Kidney (tissue), 14 donors: ENCODE data around the gene NDUFA8. TPM values are rescaled to one million over a fixed set of nuclear protein-coding genes. Genes with fewer than 3 reads are reported as not detected.

ENCODE experiments used
- DNase-seq, 5 donors: peaks; one replicate each; pipeline ENCODE4 v3.0.0-alpha.2; 2013 to 2020
- FAIRE-seq: peaks from 2 replicates; lab custom pipeline; 2012; peaks lifted over from hg19 to GRCh38; lab: Jason Lieb, UNC
- H3K27ac ChIP-seq, 2 donors: one replicate each; pipeline ENCODE4 v1.7.0; 2013; ENCODE audit warnings: low read depth in 2 of 2, low read length in 2 of 2, inconsistent platforms in 1 of 2
- H3K27me3 ChIP-seq: one replicate; pipeline ENCODE4 v1.7.1; 2013; ENCODE audit warnings: low read length, inconsistent platforms; ENCODE audit not compliant: control insufficient read depth, insufficient read depth
- H3K36me3 ChIP-seq, 3 donors: one replicate each; pipeline versions ENCODE4 v1.7.0 to v1.7.1; 2013; ENCODE audit warnings: low read length in 3 of 3, control low read depth in 1 of 3, inconsistent platforms in 1 of 3; ENCODE audit not compliant: insufficient read depth in 3 of 3, control insufficient read depth in 2 of 3
- H3K4me1 ChIP-seq, 3 donors: one replicate each; pipeline versions ENCODE4 v1.7.0 to v1.7.1; 2013; ENCODE audit warnings: low read length in 3 of 3, inconsistent platforms in 1 of 3, low read depth in 1 of 3; ENCODE audit not compliant: control insufficient read depth in 2 of 3, insufficient read depth in 2 of 3
- H3K4me3 ChIP-seq, 3 donors: one replicate each; pipeline versions ENCODE4 v1.7.0 to v1.8.1; 2013; ENCODE audit warnings: low read length in 3 of 3, control low read depth in 1 of 3, inconsistent platforms in 1 of 3
- H3K9ac ChIP-seq, 3 donors: one replicate each; pipeline versions ENCODE4 v1.7.0 to v1.7.1; 2013; ENCODE audit warnings: low read length in 3 of 3, control low read depth in 1 of 3, inconsistent platforms in 1 of 3
- H3K9me3 ChIP-seq, 3 donors: one replicate each; pipeline versions ENCODE4 v1.7.0 to v1.7.1; 2013; ENCODE audit warnings: low read length in 3 of 3, control low read depth in 1 of 3, inconsistent platforms in 1 of 3; ENCODE audit not compliant: control insufficient read depth in 2 of 3, insufficient read depth in 1 of 3
- CTCF ChIP-seq: IDR thresholded peaks from 3 replicates; pipeline ENCODE4 v1.5.1; 2012; ENCODE audit warnings: mild to moderate bottlenecking, moderate library complexity, borderline replicate concordance; ENCODE audit not compliant: insufficient read depth; ENCODE audit errors: extremely low read depth
- intact Hi-C: fragments of 100-400 bp; cut with DNase I; formaldehyde crosslinking; loops from one replicate; pipeline ENCODE4 v1.11.1; 2022
- polyA plus RNA-seq: library from polyadenylated mRNA; stranded (reverse); fragments of 350-450 nt; fragmentation: Illumina TruSeq; extraction: RNeasy Lipid Tissue Mini Kit (QIAGEN cat#74804); gene quantifications from one replicate; pipeline ENCODE4 v1.2.3, GENCODE V29; 2014; ENCODE audit warnings: low read depth, low replicate concordance; ENCODE audit not compliant: insufficient read depth
- total RNA-seq: library from RNA; stranded (reverse); fragmentation: NEBNext Ultra II Directional; extraction: Animal tissue kit (Norgen Biotek cat#: 25700); gene quantifications from one replicate; pipeline ENCODE4 v1.2.1, GENCODE V29; 2021
- donor health status: control.
- donor health status: control.
- donor health status: control.
- donor health status: control.
- donor health status: control.
- donor health status: DM: yes; HTN: yes; CAD: no.
- donor health status: Normal renal cell carcinoma (clear cell type).

Gene NDUFA8
- total and polyA plus RNA-seq, 2 donors from 2014 or later = 42.5 to 264 TPM

- no peaks in the 10 kb centered on the region for H3K36me3 ChIP-seq
- H3K9ac ChIP-seq = no peak overlapping the region
- no peak for FAIRE-seq
- no peaks in the 10 kb centered on the region for H3K27me3 ChIP-seq
- intact Hi-C loops = no loop called here
- DNase-seq = no peak
- no peaks in the 10 kb centered on the region for H3K4me1 ChIP-seq
- no peak overlapping the region for H3K27ac ChIP-seq
- H3K9me3 ChIP-seq = peaks cover 0 to 2% (median 0%) of the 10 kb centered on the region in 3 donors
- no peak for TF ChIP-seq CTCF
- no peak overlapping the region for H3K4me3 ChIP-seq
Measured at GRCh38 chr9:122109035-122109813, 50.4 kb downstream of the NDUFA8 start.

- Histone ChIP-seq H3K27me3 (no peaks in the 10 kb centered on the region), H3K4me3 (no peak overlapping the region), H3K4me1 (no peaks in the 10 kb centered on the region), H3K9me3 (peaks cover 0 to 6% (median 0%) of the 10 kb centered on the region in 3 donors), H3K27ac (no peak overlapping the region), H3K36me3 (no peaks in the 10 kb centered on the region), H3K9ac (no peak overlapping the region)
- intact Hi-C loops = no loop called here
- FAIRE-seq (no peak), DNase-seq (no peak)
- no peak for TF ChIP-seq CTCF
Measured at GRCh38 chr9:122107291-122107805, 52.2 kb downstream of the NDUFA8 start.

GRCh38 chr9:122106576-122106975, 53.0 kb downstream of the NDUFA8 start:
- Histone ChIP-seq H3K4me3 (no peak overlapping the region), H3K9ac (no peak overlapping the region), H3K27me3 (no peaks in the 10 kb centered on the region), H3K27ac (no peak overlapping the region), H3K4me1 (no peaks in the 10 kb centered on the region), H3K9me3 (peaks cover 0 to 6% (median 0%) of the 10 kb centered on the region in 3 donors), H3K36me3 (no peaks in the 10 kb centered on the region)
- DNase-seq (no peak), FAIRE-seq (no peak)
- intact Hi-C loops = no loop called here
- TF ChIP-seq CTCF = no peak
